H9 (cell line): ENCODE measurements around the gene SRSF7. TPM values are rescaled to one million over a fixed set of nuclear protein-coding genes. Genes with fewer than 3 reads are reported as not detected.
A peak's percentile ranks its signal among the peaks of the same experiment; 100 is the strongest.

ENCODE experiments used
- DNase-seq: peaks from one replicate; pipeline ENCODE4 v3.0.0-alpha.2; 2017
- H2AFZ ChIP-seq: one replicate; pipeline ENCODE4 v1.6.1; 2013; ENCODE audit warnings: mild to moderate bottlenecking, low read length, control low read depth, moderate library complexity
- H2AK5ac ChIP-seq: 2 replicates; pipeline ENCODE4 v1.6.1; 2013; ENCODE audit warnings: low read length, control low read depth, mixed read lengths; ENCODE audit not compliant: insufficient read length
- H2BK120ac ChIP-seq: one replicate; pipeline ENCODE4 v1.6.1; 2013; ENCODE audit warnings: low read depth, mild to moderate bottlenecking, low read length, control low read depth, inconsistent platforms; ENCODE audit not compliant: poor library complexity, severe bottlenecking
- H2BK12ac ChIP-seq: 2 replicates; pipeline ENCODE4 v1.6.1; 2013; ENCODE audit warnings: low read length, control low read depth, mixed read lengths, low read depth; ENCODE audit not compliant: insufficient read length
- H2BK15ac ChIP-seq: 2 replicates; pipeline ENCODE4 v1.6.1; 2013; ENCODE audit warnings: low read depth, low read length, control low read depth
- H2BK20ac ChIP-seq: one replicate; pipeline ENCODE4 v1.6.1; 2013; ENCODE audit warnings: low read depth, mild to moderate bottlenecking, low read length, control low read depth, inconsistent platforms; ENCODE audit not compliant: poor library complexity, severe bottlenecking
- H2BK5ac ChIP-seq: 2 replicates; pipeline ENCODE4 v1.6.1; 2013; ENCODE audit warnings: low read length, control low read depth, mixed read lengths; ENCODE audit not compliant: insufficient read length
- H3K14ac ChIP-seq: 2 replicates; pipeline ENCODE4 v1.6.1; 2013; ENCODE audit warnings: low read length, control low read depth; ENCODE audit not compliant: insufficient read depth
- H3K18ac ChIP-seq: 2 replicates; pipeline ENCODE4 v1.6.1; 2013; ENCODE audit warnings: low read depth, mild to moderate bottlenecking, mixed read lengths, low read length, control low read depth; ENCODE audit not compliant: insufficient read length
- H3K23ac ChIP-seq: 2 replicates; pipeline ENCODE4 v1.6.1; 2013; ENCODE audit warnings: low read length, control low read depth, mixed read lengths, low read depth; ENCODE audit not compliant: insufficient read length
- H3K23me2 ChIP-seq: 2 replicates; pipeline ENCODE4 v1.6.1; 2013; ENCODE audit warnings: low read depth, mild to moderate bottlenecking, mixed read lengths, low read length, control low read depth; ENCODE audit not compliant: insufficient read length, poor library complexity, severe bottlenecking
- H3K27ac ChIP-seq: 2 replicates; pipeline ENCODE4 v1.5.1; 2013; ENCODE audit warnings: low read length, control low read depth, mixed read lengths, low read depth; ENCODE audit not compliant: insufficient read length
- H3K27me3 ChIP-seq: 2 replicates; pipeline ENCODE4 v1.6.1; 2013; ENCODE audit warnings: low read length, control low read depth, inconsistent platforms; ENCODE audit not compliant: insufficient read depth
- H3K4ac ChIP-seq: 2 replicates; pipeline ENCODE4 v1.6.1; 2013; ENCODE audit warnings: low read depth, mild to moderate bottlenecking, control low read depth, inconsistent platforms, low read length, moderate library complexity
- H3K4me1 ChIP-seq: 2 replicates; pipeline ENCODE4 v1.6.1; 2013; ENCODE audit warnings: low read length, control low read depth, inconsistent platforms; ENCODE audit not compliant: insufficient read depth
- H3K4me2 ChIP-seq: 2 replicates; pipeline ENCODE4 v1.6.1; 2013; ENCODE audit warnings: low read length, control low read depth, mixed read lengths; ENCODE audit not compliant: insufficient read length, insufficient read depth
- H3K56ac ChIP-seq: 2 replicates; pipeline ENCODE4 v1.6.1; 2013; ENCODE audit warnings: low read depth, mild to moderate bottlenecking, mixed read lengths, low read length, control low read depth; ENCODE audit not compliant: insufficient read length
- H3K79me1 ChIP-seq: 2 replicates; pipeline ENCODE4 v1.6.1; 2013; ENCODE audit warnings: low read depth, mild to moderate bottlenecking, moderate library complexity, low read length, control low read depth, inconsistent platforms; ENCODE audit not compliant: insufficient read depth, poor library complexity, severe bottlenecking
- H3K79me2 ChIP-seq: 2 replicates; pipeline ENCODE4 v1.6.1; 2013; ENCODE audit warnings: low read length, control low read depth, inconsistent platforms; ENCODE audit not compliant: insufficient read depth
- H3K9ac ChIP-seq: 2 replicates; pipeline ENCODE4 v1.6.1; 2013; ENCODE audit warnings: low read length, control low read depth, mixed read lengths; ENCODE audit not compliant: insufficient read length; ENCODE audit errors: extremely low read depth
- H3K9me3 ChIP-seq: one replicate; pipeline ENCODE4 v1.6.1; 2013; ENCODE audit warnings: low read depth, low read length, inconsistent platforms; ENCODE audit not compliant: control insufficient read depth
- H3T11ph ChIP-seq: one replicate; pipeline ENCODE4 v1.6.1; 2013; ENCODE audit warnings: mild to moderate bottlenecking, low read length, control low read depth, inconsistent platforms
- H4K20me1 ChIP-seq: one replicate; pipeline ENCODE4 v1.6.1; 2013; ENCODE audit not compliant: control insufficient read depth, insufficient read length, insufficient read depth
- H4K5ac ChIP-seq: 2 replicates; pipeline ENCODE4 v1.6.1; 2013; ENCODE audit warnings: low read depth, mild to moderate bottlenecking, mixed read lengths, low read length, control low read depth; ENCODE audit not compliant: insufficient read length
- H4K8ac ChIP-seq: replicated peaks from 2 replicates; pipeline ENCODE4 v1.6.1; 2013; ENCODE audit warnings: low read length, control low read depth, mixed read lengths, low read depth; ENCODE audit not compliant: insufficient read length
- H4K91ac ChIP-seq: 2 replicates; pipeline ENCODE4 v1.6.1; 2013; ENCODE audit warnings: low read depth, mild to moderate bottlenecking, moderate library complexity, mixed read lengths, low read length, control low read depth; ENCODE audit not compliant: insufficient read length
- H3K27ac Mint-ChIP-seq, 3 experiments: 2 replicates in 2 of 3; 3 replicates in 1 of 3; pipeline ENCODE4 v1.8.0; 2020 to 2021; ENCODE audit warnings: mixed read lengths in 3 of 3, mild to moderate bottlenecking in 1 of 3, moderate library complexity in 1 of 3
- H3K27me3 Mint-ChIP-seq: 2 replicates; pipeline ENCODE4 v1.8.0; 2021; ENCODE audit warnings: low read depth, mild to moderate bottlenecking, moderate library complexity, mixed read lengths
- H3K36me3 Mint-ChIP-seq, 3 experiments: 2 replicates in 2 of 3; 3 replicates in 1 of 3; pipeline ENCODE4 v1.8.0; 2020 to 2021; ENCODE audit warnings: low read depth in 3 of 3, mixed read lengths in 3 of 3; ENCODE audit not compliant: insufficient read depth in 1 of 3
- H3K4me1 Mint-ChIP-seq, 2 experiments: 2 replicates each; pipeline ENCODE4 v1.8.0; 2020; ENCODE audit warnings: mixed read lengths in 2 of 2
- H3K4me3 Mint-ChIP-seq, 2 experiments: 2 replicates in 1 of 2; 3 replicates in 1 of 2; pipeline ENCODE4 v1.8.0; 2020 to 2021; ENCODE audit warnings: mild to moderate bottlenecking in 2 of 2, mixed read lengths in 2 of 2, moderate library complexity in 1 of 2
- H3K9me3 Mint-ChIP-seq, 2 experiments: 2 replicates in 1 of 2; 3 replicates in 1 of 2; pipeline ENCODE4 v1.8.0; 2020; ENCODE audit warnings: mild to moderate bottlenecking in 2 of 2, mixed read lengths in 2 of 2, moderate library complexity in 1 of 2
- CTCF ChIP-seq: fragments of 200-600 bp; sonication (generic); conservative IDR thresholded peaks from 3 replicates; pipeline ENCODE4 v1.8.0; 2021; ENCODE audit warnings: antibody characterized with exemption, mild to moderate bottlenecking
- WGBS: extraction: QIAGEN DNeasy Blood & Tissue Kit; methylation state at CpG from one replicate; pipeline ENCODE4 v1.1.7; 2013; ENCODE audit warnings: missing lambda C conversion rate, low lambda C conversion rate, mixed read lengths; ENCODE audit not compliant: insufficient read length; ENCODE audit errors: extremely low coverage; 5-methylcytosine and 5-hydroxymethylcytosine counted together
- total RNA-seq: library from RNA; stranded (reverse); gene quantifications from 2 replicates; pipeline ENCODE4 v1.2.1, GENCODE V29; 2021

SRSF7 gene
- total RNA-seq, 1 experiment from 2014 or later = 576 TPM

GRCh38 chr2:38712871-38713270 is 38.3 kb downstream of the SRSF7 start:
- H3K14ac ChIP-seq = no peak overlapping the region
- no peak overlapping the region for H3K9ac ChIP-seq
- H3K23me2 ChIP-seq = no peaks in the 10 kb centered on the region
- no peaks in the 10 kb centered on the region for H3K9me3 ChIP-seq
- no peaks in the 10 kb centered on the region for H3K27me3 ChIP-seq
- H3K27ac ChIP-seq = no peak overlapping the region
- 0 out of 2 replicates have a peak, but pooled peaks cover 3% of the 10 kb centered on the region for H3K4me1 ChIP-seq
- Mint-ChIP-seq H3K36me3 (peaks cover 5 to 6% (median 6%) of the 10 kb centered on the region in 3 experiments), H3K27me3 (no peaks in the 10 kb centered on the region; the same call in 1 of the 2 replicates), H3K27ac (peak overlapping the region in 1 of 3 experiments; percentile 53; a peak in 4 of 7 replicates), H3K9me3 (peaks cover 2 to 4% of the 10 kb centered on the region in 2 experiments; a peak in 2 of 5 replicates), H3K4me3 (no peak overlapping the region), H3K4me1 (peaks cover 15% of the 10 kb centered on the region in 2 experiments)
- no peak overlapping the region for H3K4me2 ChIP-seq
- no peak for TF ChIP-seq CTCF
- no peak overlapping the region for H2BK12ac ChIP-seq
- H4K5ac ChIP-seq = no peak overlapping the region
- H3T11ph ChIP-seq = no peak overlapping the region
- no peaks in the 10 kb centered on the region for H4K20me1 ChIP-seq
- no peak overlapping the region for H2BK15ac ChIP-seq
- no peak overlapping the region for H4K8ac ChIP-seq
- H2AK5ac ChIP-seq = no peak overlapping the region
- no peak overlapping the region for H2AFZ ChIP-seq
- WGBS = no CpG with 5 or more reads among the region's 4 CpGs
- no peaks in the 10 kb centered on the region for H3K79me2 ChIP-seq
- no peak overlapping the region for H3K56ac ChIP-seq
- no peak overlapping the region for H4K91ac ChIP-seq
- H3K23ac ChIP-seq = no peak overlapping the region
- H2BK120ac ChIP-seq = no peak overlapping the region
- H3K4ac ChIP-seq = no peak overlapping the region
- H3K18ac ChIP-seq = no peak overlapping the region
- no peak overlapping the region for H2BK5ac ChIP-seq
- DNase-seq = no peak
- no peaks in the 10 kb centered on the region for H3K79me1 ChIP-seq
- H2BK20ac ChIP-seq = no peak overlapping the region
